Measurements from ENCODE around the gene FNIP1.

Gene FNIP1

GRCh38 chr5:131749138-131749537 lies 47.7 kb downstream of the FNIP1 start:
- no peak overlapping the region for H3K23ac ChIP-seq (ENCODE audit: low read depth, low read length, poor library complexity)
- H2BK5ac ChIP-seq (ENCODE audit: low read length): no peak overlapping the region
- H2AK5ac ChIP-seq (ENCODE audit: low read depth, low read length): no peak overlapping the region
- no peaks in the 10 kb centered on the region for H3K27me3 ChIP-seq (ENCODE audit: control insufficient read depth in 3 of 3, insufficient read depth in 3 of 3, low read depth in 1 of 3, low read length in 3 of 3)
- no peaks in the 10 kb centered on the region for H3K9me3 ChIP-seq (replicated peaks in 1 of 2; ENCODE audit: control insufficient read depth in 2 of 2, insufficient read depth in 1 of 2, low read depth in 1 of 2, low read length in 2 of 2)
- DNase-seq (ENCODE audit: low spot score): no peak
- H3K4ac ChIP-seq (ENCODE audit: low read length): no peak overlapping the region
- no peak overlapping the region for H4K91ac ChIP-seq (ENCODE audit: low read depth, low read length, poor library complexity)
- no peak overlapping the region for H2AFZ ChIP-seq (ENCODE audit: low read length)
- no peak overlapping the region for H4K8ac ChIP-seq (ENCODE audit: low read depth, low read length)
- no peak overlapping the region for H3K18ac ChIP-seq (ENCODE audit: low read length)
- no CpG with 5 or more reads among the region's 7 CpGs for WGBS, 2 donors (ENCODE audit: extremely low coverage in 2 of 2, insufficient read length in 2 of 2, insufficient replicate concordance in 1 of 2)
- H3K4me2 ChIP-seq (ENCODE audit: insufficient read depth, low read length, poor library complexity, severe bottlenecking): no peak overlapping the region
- H3K4me3 ChIP-seq (ENCODE audit: low read length in 2 of 2): no peak overlapping the region
- H2BK12ac ChIP-seq (ENCODE audit: low read length): no peak overlapping the region
- no peak overlapping the region for H3K14ac ChIP-seq (ENCODE audit: low read length)
- H2BK15ac ChIP-seq (ENCODE audit: low read length): no peak overlapping the region
- peaks cover 5% of the 10 kb centered on the region for H3K79me1 ChIP-seq (ENCODE audit: low read depth, low read length)
- H3K4me1 ChIP-seq (ENCODE audit: control insufficient read depth in 2 of 2, insufficient read depth in 1 of 2, low read depth in 1 of 2, low read length in 2 of 2): no peaks in the 10 kb centered on the region
- no peak overlapping the region for H3K27ac ChIP-seq (replicated peaks; ENCODE audit: low read length)
- no peak overlapping the region for H3K9ac ChIP-seq (ENCODE audit: low read depth, low read length, poor library complexity)
- no peak overlapping the region for H2BK120ac ChIP-seq (ENCODE audit: low read depth, low read length)
- H3K36me3 ChIP-seq (replicated peaks in 1 of 2; ENCODE audit: control insufficient read depth in 2 of 2, insufficient read depth in 2 of 2, low read length in 2 of 2): peaks cover 0 to 4% of the 10 kb centered on the region in 2 donors

GRCh38 chr5:131747180-131748105 lies 49.4 kb downstream of the FNIP1 start:
- H3K36me3 ChIP-seq (replicated peaks in 1 of 2; ENCODE audit: control insufficient read depth in 2 of 2, insufficient read depth in 2 of 2, low read length in 2 of 2): peaks cover 2 to 20% of the 10 kb centered on the region in 2 donors
- DNase-seq (ENCODE audit: low spot score): no peak
- H3K23ac ChIP-seq (ENCODE audit: low read depth, low read length, poor library complexity): no peak overlapping the region
- no peaks in the 10 kb centered on the region for H3K9me3 ChIP-seq (replicated peaks in 1 of 2; ENCODE audit: control insufficient read depth in 2 of 2, insufficient read depth in 1 of 2, low read depth in 1 of 2, low read length in 2 of 2)
- H2AFZ ChIP-seq (ENCODE audit: low read length): no peak overlapping the region
- no peak overlapping the region for H3K18ac ChIP-seq (ENCODE audit: low read length)
- no peaks in the 10 kb centered on the region for H3K4me1 ChIP-seq (ENCODE audit: control insufficient read depth in 2 of 2, insufficient read depth in 1 of 2, low read depth in 1 of 2, low read length in 2 of 2)
- H3K9ac ChIP-seq (ENCODE audit: low read depth, low read length, poor library complexity): no peak overlapping the region
- no peak overlapping the region for H2AK5ac ChIP-seq (ENCODE audit: low read depth, low read length)
- no peak overlapping the region for H2BK120ac ChIP-seq (ENCODE audit: low read depth, low read length)
- 100% methylated on average over 1 of the region's 6 CpGs; no CpG with 5 or more reads in 1 of the 2 donors for WGBS, 2 donors (ENCODE audit: extremely low coverage in 2 of 2, insufficient read length in 2 of 2, insufficient replicate concordance in 1 of 2)
- H3K27ac ChIP-seq (replicated peaks; ENCODE audit: low read length): no peak overlapping the region
- H2BK12ac ChIP-seq (ENCODE audit: low read length): no peak overlapping the region
- no peak overlapping the region for H3K4ac ChIP-seq (ENCODE audit: low read length)
- H2BK5ac ChIP-seq (ENCODE audit: low read length): no peak overlapping the region
- H3K4me2 ChIP-seq (ENCODE audit: insufficient read depth, low read length, poor library complexity, severe bottlenecking): no peak overlapping the region
- H3K4me3 ChIP-seq (ENCODE audit: low read length in 2 of 2): no peak overlapping the region
- H4K91ac ChIP-seq (ENCODE audit: low read depth, low read length, poor library complexity): no peak overlapping the region
- peaks cover 5% of the 10 kb centered on the region for H3K79me1 ChIP-seq (ENCODE audit: low read depth, low read length)
- no peaks in the 10 kb centered on the region for H3K27me3 ChIP-seq (ENCODE audit: control insufficient read depth in 3 of 3, insufficient read depth in 3 of 3, low read depth in 1 of 3, low read length in 3 of 3)
- no peak overlapping the region for H4K8ac ChIP-seq (ENCODE audit: low read depth, low read length)
- no peak overlapping the region for H2BK15ac ChIP-seq (ENCODE audit: low read length)
- H3K14ac ChIP-seq (ENCODE audit: low read length): no peak overlapping the region

DNA sequence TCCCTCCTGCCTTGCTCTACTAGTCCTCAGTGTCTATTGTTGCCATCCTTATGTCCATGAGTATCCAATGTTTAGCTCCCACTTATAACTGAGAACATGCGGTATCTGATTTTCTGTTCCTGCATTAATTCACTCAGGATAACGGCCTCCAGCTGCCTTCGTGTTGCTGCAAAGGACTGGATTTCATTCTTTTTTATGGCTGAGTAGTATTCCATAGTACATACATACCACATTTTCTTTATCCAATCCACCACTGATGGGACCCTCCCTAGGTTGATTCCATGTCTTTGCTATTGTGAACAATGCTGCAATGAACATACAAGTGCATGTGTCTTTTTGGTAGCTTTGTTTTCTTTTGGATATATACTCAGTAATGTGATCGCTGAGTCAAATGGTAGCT lies 50.4 kb downstream of the FNIP1 start:
- H3K9ac ChIP-seq (ENCODE audit: low read depth, low read length, poor library complexity): no peak overlapping the region
- DNase-seq (ENCODE audit: low spot score): no peak
- H3K14ac ChIP-seq (ENCODE audit: low read length): no peak overlapping the region
- no peak overlapping the region for H2AFZ ChIP-seq (ENCODE audit: low read length)
- H2AK5ac ChIP-seq (ENCODE audit: low read depth, low read length): no peak overlapping the region
- H3K18ac ChIP-seq (ENCODE audit: low read length): no peak overlapping the region
- H3K4me1 ChIP-seq (ENCODE audit: control insufficient read depth in 2 of 2, insufficient read depth in 1 of 2, low read depth in 1 of 2, low read length in 2 of 2): no peaks in the 10 kb centered on the region
- no peak overlapping the region for H2BK120ac ChIP-seq (ENCODE audit: low read depth, low read length)
- no peak overlapping the region for H3K27ac ChIP-seq (replicated peaks; ENCODE audit: low read length)
- H4K91ac ChIP-seq (ENCODE audit: low read depth, low read length, poor library complexity): no peak overlapping the region
- H2BK15ac ChIP-seq (ENCODE audit: low read length): no peak overlapping the region
- no peak overlapping the region for H3K23ac ChIP-seq (ENCODE audit: low read depth, low read length, poor library complexity)
- H3K79me1 ChIP-seq (ENCODE audit: low read depth, low read length): peaks cover 5% of the 10 kb centered on the region
- no peak overlapping the region for H4K8ac ChIP-seq (ENCODE audit: low read depth, low read length)
- WGBS, 2 donors (ENCODE audit: extremely low coverage in 2 of 2, insufficient read length in 2 of 2, insufficient replicate concordance in 1 of 2): no CpG with 5 or more reads among the region's 4 CpGs
- H2BK5ac ChIP-seq (ENCODE audit: low read length): no peak overlapping the region
- no peak overlapping the region for H3K4me2 ChIP-seq (ENCODE audit: insufficient read depth, low read length, poor library complexity, severe bottlenecking)
- no peak overlapping the region for H2BK12ac ChIP-seq (ENCODE audit: low read length)
- H3K27me3 ChIP-seq (ENCODE audit: control insufficient read depth in 3 of 3, insufficient read depth in 3 of 3, low read depth in 1 of 3, low read length in 3 of 3): no peaks in the 10 kb centered on the region
- H3K36me3 ChIP-seq (replicated peaks in 1 of 2; ENCODE audit: control insufficient read depth in 2 of 2, insufficient read depth in 2 of 2, low read length in 2 of 2): peaks cover 2 to 30% of the 10 kb centered on the region in 2 donors
- H3K4ac ChIP-seq (ENCODE audit: low read length): no peak overlapping the region
- no peak overlapping the region for H3K4me3 ChIP-seq (ENCODE audit: low read length in 2 of 2)
- H3K9me3 ChIP-seq (replicated peaks in 1 of 2; ENCODE audit: control insufficient read depth in 2 of 2, insufficient read depth in 1 of 2, low read depth in 1 of 2, low read length in 2 of 2): no peaks in the 10 kb centered on the region

DNA sequence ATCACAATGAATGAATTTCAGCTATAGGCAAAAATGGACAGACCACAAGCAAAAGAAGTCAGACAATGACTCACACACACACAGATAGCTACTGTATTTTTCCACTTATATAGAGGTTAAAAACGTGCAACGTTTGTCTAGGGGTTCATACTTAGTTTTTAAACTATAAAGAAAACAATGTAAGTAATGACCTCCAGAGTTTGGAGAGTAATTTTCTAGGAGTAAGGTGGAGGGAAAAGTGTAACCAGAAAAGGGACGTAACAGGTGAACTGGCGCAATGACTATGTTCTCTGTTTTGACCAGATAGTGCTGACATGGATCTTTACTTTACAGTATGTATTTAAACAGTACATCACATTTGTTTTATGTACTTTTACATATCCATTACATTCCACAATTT lies 51.1 kb downstream of the FNIP1 start:
- Histone ChIP-seq H3K18ac (ENCODE audit: low read length) (no peak overlapping the region), H2BK12ac (ENCODE audit: low read length) (no peak overlapping the region), H3K4me2 (ENCODE audit: insufficient read depth, low read length, poor library complexity, severe bottlenecking) (no peak overlapping the region), H3K79me1 (ENCODE audit: low read depth, low read length) (peaks cover 5% of the 10 kb centered on the region), H3K4ac (ENCODE audit: low read length) (no peak overlapping the region), H3K27ac (replicated peaks; ENCODE audit: low read length) (no peak overlapping the region), H3K27me3 (ENCODE audit: control insufficient read depth in 3 of 3, insufficient read depth in 3 of 3, low read depth in 1 of 3, low read length in 3 of 3) (no peaks in the 10 kb centered on the region), H3K14ac (ENCODE audit: low read length) (no peak overlapping the region), H2BK5ac (ENCODE audit: low read length) (no peak overlapping the region), H3K9ac (ENCODE audit: low read depth, low read length, poor library complexity) (no peak overlapping the region), H2AFZ (ENCODE audit: low read length) (no peak overlapping the region), H3K23ac (ENCODE audit: low read depth, low read length, poor library complexity) (no peak overlapping the region), H3K4me3 (ENCODE audit: low read length in 2 of 2) (no peak overlapping the region), H3K36me3 (replicated peaks in 1 of 2; ENCODE audit: control insufficient read depth in 2 of 2, insufficient read depth in 2 of 2, low read length in 2 of 2) (peaks cover 2 to 34% of the 10 kb centered on the region in 2 donors), H2BK120ac (ENCODE audit: low read depth, low read length) (no peak overlapping the region), H4K8ac (ENCODE audit: low read depth, low read length) (no peak overlapping the region), H3K4me1 (ENCODE audit: control insufficient read depth in 2 of 2, insufficient read depth in 1 of 2, low read depth in 1 of 2, low read length in 2 of 2) (no peaks in the 10 kb centered on the region), H4K91ac (ENCODE audit: low read depth, low read length, poor library complexity) (no peak overlapping the region), H2AK5ac (ENCODE audit: low read depth, low read length) (no peak overlapping the region), H2BK15ac (ENCODE audit: low read length) (no peak overlapping the region), H3K9me3 (replicated peaks in 1 of 2; ENCODE audit: control insufficient read depth in 2 of 2, insufficient read depth in 1 of 2, low read depth in 1 of 2, low read length in 2 of 2) (no peaks in the 10 kb centered on the region)
- no peak for DNase-seq (ENCODE audit: low spot score)
- no CpG with 5 or more reads among the region's 4 CpGs for WGBS, 2 donors (ENCODE audit: extremely low coverage in 2 of 2, insufficient read length in 2 of 2, insufficient replicate concordance in 1 of 2)
